ENCODE measurements around the gene DHX38. TPM values are rescaled to one million over a fixed set of nuclear protein-coding genes. Genes with fewer than 3 reads are reported as not detected.

DHX38 gene
- total RNA-seq, 3 donors from 2014 or later (not counting 1 experiment from before 2014, with no cell fraction given) = 120 to 124 (median 120) TPM

DNA sequence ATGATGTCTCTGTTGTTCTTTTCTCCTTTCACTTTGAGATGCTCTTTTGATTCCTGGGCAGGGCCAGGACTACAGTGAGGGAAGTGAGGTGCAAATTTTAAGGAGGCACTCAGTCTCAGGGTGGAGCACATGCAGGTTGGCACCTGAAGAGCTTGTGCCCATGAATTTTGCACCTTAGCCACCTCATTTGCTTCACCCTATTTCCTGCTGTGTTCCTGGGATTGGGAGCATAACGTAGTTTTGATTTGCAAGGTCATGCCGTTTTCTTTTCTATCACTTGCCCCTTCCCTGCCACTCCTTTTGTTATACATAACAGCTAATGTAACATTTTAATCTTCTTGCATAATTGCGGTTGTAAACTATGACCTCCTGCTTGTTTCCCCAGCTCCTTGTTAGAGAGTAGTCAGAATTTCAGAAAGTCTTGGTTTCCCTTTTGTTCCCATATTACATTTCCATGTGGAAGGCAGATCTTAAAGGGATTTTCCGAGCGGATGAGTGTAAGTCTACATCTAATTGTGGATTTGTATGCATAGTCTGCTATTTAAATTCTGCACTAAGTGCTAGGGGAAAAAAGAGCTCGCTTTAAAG is 68.6 kb downstream of the DHX38 start:
- H3K36me3 Mint-ChIP-seq = no peaks in the 10 kb centered on the region
- H3K9me3 Mint-ChIP-seq = no peaks in the 10 kb centered on the region
- no peak overlapping the region for H3K4me3 Mint-ChIP-seq
- Histone ChIP-seq H3K27ac (ENCODE audit: low read length) (no peak overlapping the region), H3K9me3 (ENCODE audit: control insufficient read depth, insufficient read depth, low read length) (no peaks in the 10 kb centered on the region), H3K27me3 (ENCODE audit: control insufficient read depth, insufficient read depth, low read length) (no peaks in the 10 kb centered on the region), H3K4me3 (ENCODE audit: low read length) (no peak overlapping the region), H3K36me3 (ENCODE audit: control insufficient read depth, insufficient read depth, low read length) (no peaks in the 10 kb centered on the region), H3K4me1 (ENCODE audit: control insufficient read depth, insufficient read depth, low read length) (no peaks in the 10 kb centered on the region)
- DNase-seq (no peak), ATAC-seq (no peak)
- H3K4me1 Mint-ChIP-seq = no peaks in the 10 kb centered on the region
- intact Hi-C loops (cut with micrococcal nuclease) = no loop called here
- WGBS (ENCODE audit: insufficient coverage) = 83% methylated on average over 4 of the region's 6 CpGs
- TF ChIP-seq, protein P1, sequence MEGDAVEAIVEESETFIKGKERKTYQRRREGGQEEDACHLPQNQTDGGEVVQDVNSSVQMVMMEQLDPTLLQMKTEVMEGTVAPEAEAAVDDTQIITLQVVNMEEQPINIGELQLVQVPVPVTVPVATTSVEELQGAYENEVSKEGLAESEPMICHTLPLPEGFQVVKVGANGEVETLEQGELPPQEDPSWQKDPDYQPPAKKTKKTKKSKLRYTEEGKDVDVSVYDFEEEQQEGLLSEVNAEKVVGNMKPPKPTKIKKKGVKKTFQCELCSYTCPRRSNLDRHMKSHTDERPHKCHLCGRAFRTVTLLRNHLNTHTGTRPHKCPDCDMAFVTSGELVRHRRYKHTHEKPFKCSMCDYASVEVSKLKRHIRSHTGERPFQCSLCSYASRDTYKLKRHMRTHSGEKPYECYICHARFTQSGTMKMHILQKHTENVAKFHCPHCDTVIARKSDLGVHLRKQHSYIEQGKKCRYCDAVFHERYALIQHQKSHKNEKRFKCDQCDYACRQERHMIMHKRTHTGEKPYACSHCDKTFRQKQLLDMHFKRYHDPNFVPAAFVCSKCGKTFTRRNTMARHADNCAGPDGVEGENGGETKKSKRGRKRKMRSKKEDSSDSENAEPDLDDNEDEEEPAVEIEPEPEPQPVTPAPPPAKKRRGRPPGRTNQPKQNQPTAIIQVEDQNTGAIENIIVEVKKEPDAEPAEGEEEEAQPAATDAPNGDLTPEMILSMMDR (IDR thresholded peaks at IDR 0.05) = no peak
- H3K27ac Mint-ChIP-seq = no peak overlapping the region
- peaks cover 5 to 8% of the 10 kb centered on the region in 2 donors for H3K27me3 Mint-ChIP-seq (ENCODE audit: low read depth in 2 of 2)

Other genes with a start within 250 kb of the DHX38 start
- gene ATXN1L, start 247.9 kb upstream of the DHX38 start, total RNA-seq = 10 to 100 TPM; 59.7 to 66.9 (median 59.8) TPM
- 10 to 100 TPM; 14.0 to 19.1 (median 18.2) TPM for gene ZNF821, start 209.7 kb upstream of the DHX38 start, total RNA-seq
- 100 to 1,000 TPM; 363 to 391 (median 378) TPM for gene IST1, start 198.3 kb upstream of the DHX38 start, total RNA-seq
- gene PKD1L3, start 93.4 kb upstream of the DHX38 start, total RNA-seq = under 1 TPM in 1 of 3 donors, not detected in 2; 0.12 TPM
- gene DHODH, start 85.1 kb upstream of the DHX38 start, total RNA-seq = 1 to 10 TPM; 3.7 to 6.9 (median 4.7) TPM
- 1 to 10 TPM in 1 of 3 donors, under 1 TPM in 1, not detected in 1; 0.32 to 2.1 TPM for gene HP, start 39.3 kb upstream of the DHX38 start, total RNA-seq
- gene HPR, start 30.6 kb upstream of the DHX38 start, total RNA-seq = not detected
- 10 to 100 TPM; 12.1 to 13.8 (median 13.6) TPM for gene TXNL4B, start 227 bp upstream of the DHX38 start, total RNA-seq
- gene PMFBP1, start 78.3 kb downstream of the DHX38 start, total RNA-seq = 1 to 10 TPM in 1 of 3 donors, under 1 TPM in 2; 0.68 to 1.2 (median 0.99) TPM

Data from natural killer cell (primary cell).